HEK293 (cell line): ENCODE data around the gene ARFGAP1.

Experiments used
- CTCF ChIA-PET: fragments of 350-600 bp; formaldehyde crosslinking; extraction: SDS; loops from one replicate; lab custom pipeline; 2021; ENCODE audit warnings: antibody characterized with exemption; lab: Yijun Ruan, JAX
- POLR2A ChIA-PET: fragments of 300-600 bp; formaldehyde crosslinking; extraction: SDS; loops from one replicate; lab custom pipeline; 2020; ENCODE audit warnings: antibody characterized with exemption, inconsistent platforms; lab: Yijun Ruan, JAX
- H3K27ac ChIP-seq: fragments of 200-500 bp; sonication (Bioruptor generic); 2 replicates; pipeline ENCODE4 v1.5.1; 2014; ENCODE audit warnings: low read depth, low read length, control low read depth, inconsistent platforms; ENCODE audit errors: extremely low read depth
- H3K36me3 ChIP-seq, 2 experiments: fragments of 200-500 bp in 1 of 2; sonication (Bioruptor generic) in 1 of 2; 1 replicate in 1 of 2; 2 replicates in 1 of 2; pipeline ENCODE4 v1.5.1; 2014 to 2017; ENCODE audit warnings: inconsistent platforms in 2 of 2, low read length in 2 of 2; ENCODE audit not compliant: control insufficient read depth in 2 of 2, insufficient read depth in 1 of 2
- H3K4me1 ChIP-seq: fragments of 200-500 bp; sonication (Bioruptor generic); 2 replicates; pipeline ENCODE4 v1.5.1; 2014; ENCODE audit warnings: mild to moderate bottlenecking, low read length, inconsistent platforms; ENCODE audit not compliant: control insufficient read depth, insufficient read depth
- H3K4me3 ChIP-seq: 2 replicates; pipeline ENCODE4 v1.5.1; 2011; ENCODE audit warnings: low read depth, mild to moderate bottlenecking, control low read depth, low read length, moderate library complexity
- H3K9me3 ChIP-seq: fragments of 200-500 bp; sonication (Bioruptor generic); 2 replicates; pipeline ENCODE4 v1.5.1; 2014; ENCODE audit warnings: low read depth, low read length, inconsistent platforms; ENCODE audit not compliant: control insufficient read depth, insufficient read depth
- EGR2 ChIP-seq: fragments of 450-650 bp; formaldehyde crosslinking; IDR thresholded peaks from 2 replicates; pipeline ENCODE4 v1.5.1; 2016; ENCODE audit warnings: low read depth, missing biosample characterization, missing genetic modification characterization
- KLF9 ChIP-seq: fragments of 450-650 bp; formaldehyde crosslinking; IDR thresholded peaks from 2 replicates; pipeline ENCODE4 v1.5.1; 2016; ENCODE audit warnings: missing biosample characterization, missing genetic modification characterization, low read depth
- SCRT1 ChIP-seq: fragments of 450-650 bp; formaldehyde crosslinking; IDR thresholded peaks from 2 replicates; pipeline ENCODE4 v1.5.1; 2016; ENCODE audit warnings: missing biosample characterization, missing genetic modification characterization, borderline replicate concordance
- ZFHX2 ChIP-seq: fragments of 450-650 bp; formaldehyde crosslinking; conservative IDR thresholded peaks from 2 replicates; pipeline ENCODE4 v1.5.1; 2016; ENCODE audit warnings: missing biosample characterization, missing genetic modification characterization
- ZNF16 ChIP-seq: fragments of 450-650 bp; formaldehyde crosslinking; IDR thresholded peaks from 2 replicates; pipeline ENCODE4 v1.5.1; 2016; ENCODE audit warnings: low read depth, missing biosample characterization, missing genetic modification characterization
- ZNF202 ChIP-seq: fragments of 450-650 bp; formaldehyde crosslinking; IDR thresholded peaks from 2 replicates; pipeline ENCODE4 v1.5.1; 2016; ENCODE audit warnings: missing biosample characterization, missing genetic modification characterization, borderline replicate concordance
- ZNF292 ChIP-seq: fragments of 450-650 bp; formaldehyde crosslinking; IDR thresholded peaks from 2 replicates; pipeline ENCODE4 v1.5.1; 2016; ENCODE audit warnings: low read depth, missing biosample characterization, missing genetic modification characterization, borderline replicate concordance
- ZNF341 ChIP-seq: fragments of 450-650 bp; formaldehyde crosslinking; IDR thresholded peaks from 2 replicates; pipeline ENCODE4; 2016; ENCODE audit warnings: low read depth, missing biosample characterization, missing genetic modification characterization
- ZNF473 ChIP-seq: fragments of 450-650 bp; formaldehyde crosslinking; IDR thresholded peaks from 2 replicates; pipeline ENCODE4 v1.5.1; 2017; ENCODE audit warnings: missing biosample characterization, missing genetic modification characterization
- ZNF48 ChIP-seq: fragments of 450-650 bp; formaldehyde crosslinking; IDR thresholded peaks from 2 replicates; pipeline ENCODE4 v1.5.1; 2016; ENCODE audit warnings: missing biosample characterization, missing genetic modification characterization
- ZNF610 ChIP-seq: fragments of 450-650 bp; formaldehyde crosslinking; IDR thresholded peaks from 2 replicates; pipeline ENCODE4 v1.5.1; 2016; ENCODE audit warnings: missing biosample characterization, missing genetic modification characterization, borderline replicate concordance
- ZNF830 ChIP-seq: fragments of 450-650 bp; IDR thresholded peaks from 2 replicates; pipeline ENCODE4 v1.5.0; 2018; ENCODE audit warnings: missing biosample characterization, missing genetic modification characterization, low read depth, mild to moderate bottlenecking, moderate library complexity
- ZNF837 ChIP-seq: fragments of 450-650 bp; formaldehyde crosslinking; IDR thresholded peaks from 2 replicates; pipeline ENCODE4 v1.5.1; 2016; ENCODE audit warnings: missing biosample characterization, missing genetic modification characterization
- TF ChIP-seq, protein P1 (sequence below): fragments of 450-650 bp; formaldehyde crosslinking; IDR thresholded peaks from 2 replicates; pipeline ENCODE4 v1.5.1; 2016; ENCODE audit warnings: missing biosample characterization, missing genetic modification characterization
- TF ChIP-seq, protein P2 (sequence below): fragments of 450-650 bp; IDR thresholded peaks from 2 replicates; pipeline ENCODE4 v1.5.1; 2018; ENCODE audit warnings: missing biosample characterization, missing genetic modification characterization
- TF ChIP-seq, protein P3 (sequence below): fragments of 450-650 bp; formaldehyde crosslinking; IDR thresholded peaks from 2 replicates; pipeline ENCODE4 v1.5.1; 2016; ENCODE audit warnings: missing biosample characterization, missing genetic modification characterization

The ARFGAP1 gene

DNA sequence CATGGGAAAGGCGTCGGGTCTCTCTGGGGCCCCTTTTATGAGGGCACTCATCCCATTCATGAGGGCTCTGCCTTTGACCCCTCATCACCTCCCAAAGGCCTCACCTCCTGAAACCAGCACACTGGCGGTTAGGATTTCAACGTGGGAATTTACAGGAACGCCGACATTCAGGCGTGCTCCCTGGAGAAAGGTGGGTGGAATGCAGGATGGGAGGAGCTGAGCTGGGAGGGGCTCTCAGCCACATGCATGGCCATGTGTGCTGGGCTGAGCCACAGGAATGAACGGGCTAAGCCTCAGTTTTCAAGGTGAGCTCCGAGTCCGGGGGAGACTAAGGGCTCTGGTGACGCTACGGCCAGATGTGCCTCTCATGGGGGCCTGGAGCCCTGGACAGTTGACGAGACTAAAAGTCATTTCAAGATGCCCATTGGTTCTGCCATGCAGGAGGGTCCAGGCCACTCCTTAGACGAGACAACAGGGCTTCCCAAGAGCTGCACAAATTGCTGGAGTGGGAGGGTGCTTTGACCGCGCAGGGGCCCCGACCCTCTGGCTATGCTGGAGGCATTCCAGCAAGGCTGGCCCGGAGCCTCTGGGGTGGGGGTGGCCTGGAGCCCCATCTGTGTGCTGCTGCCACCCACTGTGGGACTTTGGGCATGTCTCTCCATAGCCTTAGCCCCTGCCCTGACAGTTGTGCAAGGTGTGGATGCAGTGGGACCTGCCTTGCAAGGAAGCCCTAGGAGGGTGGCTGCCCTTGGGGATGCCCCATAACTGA is 3.8 kb upstream of the ARFGAP1 start:
- TF ChIP-seq ZNF341 (tag by site-specific recombination) (no peak), EGR2 (peak; percentile 73), ZFHX2 (peak; percentile 76)
- Histone ChIP-seq H3K36me3 (peaks cover 0 to 5% of the 10 kb centered on the region in 2 experiments; a peak in 1 of 3 replicates), H3K4me3 (no peak overlapping the region), H3K9me3 (no peaks in the 10 kb centered on the region), H3K27ac (no peak overlapping the region), H3K4me1 (no peaks in the 10 kb centered on the region)
- CTCF ChIA-PET: interaction anchor here (0.5 to 6.6 kb wide), 2 partner anchors 45 to 481 kb away, joined by 3 to 37 read pairs; no protein-coding TSS in a partner anchor
- POLR2A ChIA-PET: no interaction called here

DNA sequence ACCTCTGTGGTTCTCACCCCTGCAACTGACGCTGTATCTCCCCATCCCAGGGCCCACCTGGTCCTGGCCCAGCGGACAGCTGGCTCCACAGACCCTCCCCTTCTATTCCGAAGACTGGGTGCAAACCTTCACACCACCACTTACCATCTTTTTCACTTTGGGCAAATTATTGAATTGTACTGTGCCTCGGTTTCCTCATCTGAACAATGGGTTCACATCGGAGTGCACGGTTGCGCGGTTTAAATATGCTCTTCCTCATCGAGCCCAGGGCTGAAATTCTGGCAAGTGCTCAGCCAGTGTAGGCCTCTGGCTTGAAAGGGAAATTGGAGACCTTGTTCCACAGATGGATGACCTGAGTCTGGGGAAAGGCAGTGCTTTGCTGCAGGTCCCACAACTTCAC is 2.9 kb upstream of the ARFGAP1 start:
- Histone ChIP-seq H3K4me3 (no peak overlapping the region), H3K9me3 (no peaks in the 10 kb centered on the region), H3K36me3 (peaks cover 0 to 5% of the 10 kb centered on the region in 2 experiments; a peak in 1 of 3 replicates)
- POLR2A ChIA-PET: no interaction called here
- TF ChIP-seq, protein P1, sequence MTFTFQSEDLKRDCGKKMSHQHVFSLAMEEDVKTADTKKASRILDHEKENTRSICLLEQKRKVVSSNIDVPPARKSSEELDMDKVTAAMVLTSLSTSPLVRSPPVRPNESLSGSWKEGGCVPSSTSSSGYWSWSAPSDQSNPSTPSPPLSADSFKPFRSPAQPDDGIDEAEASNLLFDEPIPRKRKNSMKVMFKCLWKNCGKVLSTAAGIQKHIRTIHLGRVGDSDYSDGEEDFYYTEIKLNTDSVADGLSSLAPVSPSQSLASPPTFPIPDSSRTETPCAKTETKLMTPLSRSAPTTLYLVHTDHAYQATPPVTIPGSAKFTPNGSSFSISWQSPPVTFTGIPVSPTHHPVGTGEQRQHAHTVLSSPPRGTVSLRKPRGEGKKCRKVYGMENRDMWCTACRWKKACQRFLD (tag by site-specific recombination): no peak
- TF ChIP-seq ZNF837 (tag by site-specific recombination): no peak
- TF ChIP-seq ZNF16 (tag by site-specific recombination): no peak
- no peak for TF ChIP-seq ZNF610 (tag by site-specific recombination)
- TF ChIP-seq SCRT1: no peak
- TF ChIP-seq ZNF292 (tag by site-specific recombination): no peak
- no peak for TF ChIP-seq ZNF830 (tag by site-specific recombination)
- TF ChIP-seq ZNF202 (tag by site-specific recombination): no peak
- TF ChIP-seq KLF9 (tag by site-specific recombination): no peak
- TF ChIP-seq ZNF48 (tag by site-specific recombination): no peak
- TF ChIP-seq, protein P2, sequence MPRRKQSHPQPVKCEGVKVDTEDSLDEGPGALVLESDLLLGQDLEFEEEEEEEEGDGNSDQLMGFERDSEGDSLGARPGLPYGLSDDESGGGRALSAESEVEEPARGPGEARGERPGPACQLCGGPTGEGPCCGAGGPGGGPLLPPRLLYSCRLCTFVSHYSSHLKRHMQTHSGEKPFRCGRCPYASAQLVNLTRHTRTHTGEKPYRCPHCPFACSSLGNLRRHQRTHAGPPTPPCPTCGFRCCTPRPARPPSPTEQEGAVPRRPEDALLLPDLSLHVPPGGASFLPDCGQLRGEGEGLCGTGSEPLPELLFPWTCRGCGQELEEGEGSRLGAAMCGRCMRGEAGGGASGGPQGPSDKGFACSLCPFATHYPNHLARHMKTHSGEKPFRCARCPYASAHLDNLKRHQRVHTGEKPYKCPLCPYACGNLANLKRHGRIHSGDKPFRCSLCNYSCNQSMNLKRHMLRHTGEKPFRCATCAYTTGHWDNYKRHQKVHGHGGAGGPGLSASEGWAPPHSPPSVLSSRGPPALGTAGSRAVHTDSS (tag by site-specific recombination): no peak
- TF ChIP-seq, protein P3, sequence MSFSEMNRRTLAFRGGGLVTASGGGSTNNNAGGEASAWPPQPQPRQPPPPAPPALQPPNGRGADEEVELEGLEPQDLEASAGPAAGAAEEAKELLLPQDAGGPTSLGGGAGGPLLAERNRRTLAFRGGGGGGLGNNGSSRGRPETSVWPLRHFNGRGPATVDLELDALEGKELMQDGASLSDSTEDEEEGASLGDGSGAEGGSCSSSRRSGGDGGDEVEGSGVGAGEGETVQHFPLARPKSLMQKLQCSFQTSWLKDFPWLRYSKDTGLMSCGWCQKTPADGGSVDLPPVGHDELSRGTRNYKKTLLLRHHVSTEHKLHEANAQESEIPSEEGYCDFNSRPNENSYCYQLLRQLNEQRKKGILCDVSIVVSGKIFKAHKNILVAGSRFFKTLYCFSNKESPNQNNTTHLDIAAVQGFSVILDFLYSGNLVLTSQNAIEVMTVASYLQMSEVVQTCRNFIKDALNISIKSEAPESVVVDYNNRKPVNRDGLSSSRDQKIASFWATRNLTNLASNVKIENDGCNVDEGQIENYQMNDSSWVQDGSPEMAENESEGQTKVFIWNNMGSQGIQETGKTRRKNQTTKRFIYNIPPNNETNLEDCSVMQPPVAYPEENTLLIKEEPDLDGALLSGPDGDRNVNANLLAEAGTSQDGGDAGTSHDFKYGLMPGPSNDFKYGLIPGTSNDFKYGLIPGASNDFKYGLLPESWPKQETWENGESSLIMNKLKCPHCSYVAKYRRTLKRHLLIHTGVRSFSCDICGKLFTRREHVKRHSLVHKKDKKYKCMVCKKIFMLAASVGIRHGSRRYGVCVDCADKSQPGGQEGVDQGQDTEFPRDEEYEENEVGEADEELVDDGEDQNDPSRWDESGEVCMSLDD (tag by site-specific recombination): no peak
- TF ChIP-seq ZNF473 (tag by site-specific recombination): no peak
- TF ChIP-seq, all 188 proteins: peak for 0
- no peaks in the 10 kb centered on the region for H3K4me1 ChIP-seq
- CTCF ChIA-PET: interaction anchor here (6.6 kb wide), 1 partner anchor 45 kb away, joined by 37 read pairs; no protein-coding TSS in a partner anchor
- no peak overlapping the region for H3K27ac ChIP-seq
